Left cardiac atrium (tissue), 4 donors: ENCODE results near the gene PROC. TPM values are rescaled to one million over a fixed set of nuclear protein-coding genes. Genes with fewer than 3 reads are reported as not detected.
A peak's percentile ranks its signal among the peaks of the same experiment; 100 is the strongest.

Source experiments
- ATAC-seq, 2 donors: fragments of 200-7000 bp; cut with Tn5 transposase; one replicate each; pipeline ENCODE4 v1.9.1; 2020; ENCODE audit warnings: mild to moderate bottlenecking in 2 of 2, moderate library complexity in 2 of 2
- DNase-seq: peaks from one replicate; pipeline ENCODE4 v3.0.0-alpha.2; 2020
- intact Hi-C, 2 donors: fragments of 100-400 bp; cut with DNase I; formaldehyde crosslinking; loops; one replicate each; pipeline versions ENCODE4 v1.14.1 to v1.15.1; 2022 to 2023
- total RNA-seq, 2 donors: library from RNA; stranded (reverse); fragmentation: NEBNext Ultra II Directional; extraction: Animal tissue kit (Norgen Biotek cat#: 25700); gene quantifications; one replicate each; pipeline ENCODE4 v1.2.1, GENCODE V29; 2021
- donor health status: DM: no; HTN: yes; CAD: no.
- donor health status: DM: no; HTN: yes; CAD: no; lungs with severe emphysema.
- donor health status: DM: yes; HTN: yes; CAD: no.
- donor health status: Dilated cardiomyopathy.

Gene PROC
- total RNA-seq, 2 donors from 2014 or later, result not detected

DNA sequence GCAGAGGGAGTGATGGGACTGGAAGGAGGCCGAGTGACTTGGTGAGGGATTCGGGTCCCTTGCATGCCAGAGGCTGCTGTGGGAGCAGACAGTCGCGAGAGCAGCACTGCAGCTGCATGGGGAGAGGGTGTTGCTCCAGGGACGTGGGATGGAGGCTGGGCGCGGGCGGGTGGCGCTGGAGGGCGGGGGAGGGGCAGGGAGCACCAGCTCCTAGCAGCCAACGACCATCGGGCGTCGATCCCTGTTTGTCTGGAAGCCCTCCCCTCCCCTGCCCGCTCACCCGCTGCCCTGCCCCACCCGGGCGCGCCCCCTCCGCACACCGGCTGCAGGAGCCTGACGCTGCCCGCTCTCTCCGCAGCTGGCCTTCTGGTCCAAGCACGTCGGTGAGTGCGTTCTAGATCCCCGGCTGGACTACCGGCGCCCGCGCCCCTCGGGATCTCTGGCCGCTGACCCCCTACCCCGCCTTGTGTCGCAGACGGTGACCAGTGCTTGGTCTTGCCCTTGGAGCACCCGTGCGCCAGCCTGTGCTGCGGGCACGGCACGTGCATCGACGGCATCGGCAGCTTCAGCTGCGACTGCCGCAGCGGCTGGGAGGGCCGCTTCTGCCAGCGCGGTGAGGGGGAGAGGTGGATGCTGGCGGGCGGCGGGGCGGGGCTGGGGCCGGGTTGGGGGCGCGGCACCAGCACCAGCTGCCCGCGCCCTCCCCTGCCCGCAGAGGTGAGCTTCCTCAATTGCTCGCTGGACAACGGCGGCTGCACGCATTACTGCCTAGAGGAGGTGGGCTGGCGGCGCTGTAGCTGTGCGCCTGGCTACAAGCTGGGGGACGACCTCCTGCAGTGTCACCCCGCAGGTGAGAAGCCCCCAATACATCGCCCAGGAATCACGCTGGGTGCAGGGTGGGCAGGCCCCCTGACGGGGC lies 4.6 kb downstream of the PROC start:
- intact Hi-C loops, result no loop called here
- ATAC-seq, result peak; percentile 43 to 48
- DNase-seq, result no peak

DNA sequence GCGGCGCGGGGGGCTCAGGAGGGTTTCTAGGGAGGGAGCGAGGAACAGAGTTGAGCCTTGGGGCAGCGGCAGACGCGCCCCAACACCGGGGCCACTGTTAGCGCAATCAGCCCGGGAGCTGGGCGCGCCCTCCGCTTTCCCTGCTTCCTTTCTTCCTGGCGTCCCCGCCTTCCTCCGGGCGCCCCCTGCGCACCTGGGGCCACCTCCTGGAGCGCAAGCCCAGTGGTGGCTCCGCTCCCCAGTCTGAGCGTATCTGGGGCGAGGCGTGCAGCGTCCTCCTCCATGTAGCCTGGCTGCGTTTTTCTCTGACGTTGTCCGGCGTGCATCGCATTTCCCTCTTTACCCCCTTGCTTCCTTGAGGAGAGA lies 5.2 kb downstream of the PROC start:
- DNase-seq (no peak), ATAC-seq (peak in 1 of 2 donors; percentile 30)
- intact Hi-C loops, result no loop called here

- no peak for ATAC-seq
- intact Hi-C loops, result no loop called here
- DNase-seq, result no peak
Measured at GRCh38 chr2:127423880-127424279, 5.7 kb downstream of the PROC start.

- intact Hi-C loops, result no loop called here
- ATAC-seq, result no peak
- no peak for DNase-seq
Measured at GRCh38 chr2:127424598-127425520, 6.6 kb downstream of the PROC start.

GRCh38 chr2:127425540-127426490 lies 7.6 kb downstream of the PROC start:
- ATAC-seq, result no peak
- intact Hi-C loops, result no loop called here

GRCh38 chr2:127426501-127427354 lies 8.5 kb downstream of the PROC start:
- no peak for DNase-seq
- intact Hi-C loops, result no loop called here
- no peak for ATAC-seq

More at GRCh38 chr2:127425540-127426490, 7.6 kb downstream of the PROC start:
- DNase-seq, result no peak

DNA sequence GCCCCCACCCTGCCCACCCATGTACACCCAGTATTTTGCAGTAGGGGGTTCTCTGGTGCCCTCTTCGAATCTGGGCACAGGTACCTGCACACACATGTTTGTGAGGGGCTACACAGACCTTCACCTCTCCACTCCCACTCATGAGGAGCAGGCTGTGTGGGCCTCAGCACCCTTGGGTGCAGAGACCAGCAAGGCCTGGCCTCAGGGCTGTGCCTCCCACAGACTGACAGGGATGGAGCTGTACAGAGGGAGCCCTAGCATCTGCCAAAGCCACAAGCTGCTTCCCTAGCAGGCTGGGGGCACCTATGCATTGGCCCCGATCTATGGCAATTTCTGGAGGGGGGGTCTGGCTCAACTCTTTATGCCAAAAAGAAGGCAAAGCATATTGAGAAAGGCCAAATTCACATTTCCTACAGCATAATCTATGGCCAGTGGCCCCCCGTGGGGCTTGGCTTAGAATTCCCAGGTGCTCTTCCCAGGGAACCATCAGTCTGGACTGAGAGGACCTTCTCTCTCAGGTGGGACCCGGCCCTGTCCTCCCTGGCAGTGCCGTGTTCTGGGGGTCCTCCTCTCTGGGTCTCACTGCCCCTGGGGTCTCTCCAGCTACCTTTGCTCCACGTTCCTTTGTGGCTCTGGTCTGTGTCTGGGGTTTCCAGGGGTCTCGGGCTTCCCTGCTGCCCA lies 9.3 kb downstream of the PROC start:
- intact Hi-C loops, result no loop called here
- DNase-seq (no peak), ATAC-seq (no peak)

- no peak for ATAC-seq
- no peak for DNase-seq
- intact Hi-C loops, result no loop called here
Measured at GRCh38 chr2:127428057-127428814, 10.0 kb downstream of the PROC start.

- intact Hi-C loops, result no loop called here
- no peak for DNase-seq
- ATAC-seq, result no peak
Measured at GRCh38 chr2:127428815-127429109, 10.5 kb downstream of the PROC start.

GRCh38 chr2:127429291-127429690 lies 11.1 kb downstream of the PROC start:
- intact Hi-C loops, result no loop called here
- no peak for ATAC-seq
- no peak for DNase-seq

- intact Hi-C loops, result no loop called here
- ATAC-seq, result no peak
- DNase-seq, result no peak
Measured at GRCh38 chr2:127429844-127430425, 11.7 kb downstream of the PROC start.

DNA sequence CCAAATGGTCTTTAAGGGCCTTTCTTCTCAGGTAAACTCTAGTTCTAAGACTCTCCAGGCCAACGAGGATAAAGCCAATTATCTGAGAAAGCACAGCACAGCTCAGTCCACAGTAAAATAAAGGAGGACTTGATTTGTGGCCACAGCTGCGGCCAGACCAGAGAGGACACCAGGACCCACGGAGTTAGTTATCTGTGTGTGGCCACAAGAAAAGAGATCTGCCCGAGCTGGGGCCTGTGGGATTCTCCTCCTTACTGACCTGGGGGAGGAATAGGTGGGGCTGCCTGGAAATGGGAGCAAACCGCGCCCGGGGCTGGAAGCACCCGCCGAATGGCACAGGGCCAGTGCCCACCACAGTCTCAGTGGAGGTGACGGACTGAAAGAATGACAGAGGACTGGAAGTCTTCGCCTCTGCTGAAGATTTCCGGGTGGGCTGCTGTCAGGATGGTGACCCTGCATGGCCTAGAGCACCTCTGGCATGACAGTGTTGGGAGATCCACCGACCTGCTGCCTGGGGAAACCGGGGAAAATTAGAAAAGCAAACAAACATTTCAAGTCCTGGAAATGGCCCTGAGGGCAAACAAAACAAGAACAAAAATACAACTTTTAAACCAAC lies 13.3 kb downstream of the PROC start:
- no peak for ATAC-seq
- DNase-seq, result no peak
- intact Hi-C loops, result no loop called here

DNA sequence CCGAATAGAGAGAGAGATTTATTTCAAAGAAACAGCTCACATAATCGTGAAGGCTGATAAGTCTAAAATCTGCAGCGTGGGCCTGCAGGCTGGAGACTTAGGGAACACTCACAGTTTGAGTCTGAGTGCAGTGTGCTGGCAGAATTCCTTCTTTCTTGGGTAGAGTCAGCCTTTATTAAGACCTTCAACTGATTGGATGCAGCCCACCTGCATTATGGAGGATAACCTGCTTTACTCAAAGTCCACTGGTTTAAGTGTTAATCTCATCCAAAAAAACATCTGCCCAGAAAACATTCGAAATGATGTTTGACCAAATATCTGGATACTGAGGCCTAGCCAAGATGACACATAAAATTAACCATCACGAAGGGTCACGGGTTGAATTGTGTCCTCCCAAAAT lies 16.3 kb downstream of the PROC start:
- intact Hi-C loops, result no loop called here
- ATAC-seq (no peak), DNase-seq (no peak)

- no peak for DNase-seq
- ATAC-seq, result no peak
- intact Hi-C loops, result no loop called here
Measured at GRCh38 chr2:127437056-127437455, 18.8 kb downstream of the PROC start.

- intact Hi-C loops, result no loop called here
- peak in 1 of 2 donors; percentile 33 for ATAC-seq
Measured at GRCh38 chr2:127437781-127438726, 19.8 kb downstream of the PROC start.

More at GRCh38 chr2:127437781-127438726, 19.8 kb downstream of the PROC start:
- no peak for DNase-seq
